COR-L47 (cell line): ENCODE measurements around the gene DHRS9.
"Not testable (repeated sequence)": the region's sequence is repeated elsewhere in the genome, so short reads cannot be mapped to it uniquely, and the experiment has no call there.

Experiments used
- DNase-seq: peaks from one replicate; lab custom pipeline; 2025; lab: John Stamatoyannopoulos, UW

Gene DHRS9

DNA sequence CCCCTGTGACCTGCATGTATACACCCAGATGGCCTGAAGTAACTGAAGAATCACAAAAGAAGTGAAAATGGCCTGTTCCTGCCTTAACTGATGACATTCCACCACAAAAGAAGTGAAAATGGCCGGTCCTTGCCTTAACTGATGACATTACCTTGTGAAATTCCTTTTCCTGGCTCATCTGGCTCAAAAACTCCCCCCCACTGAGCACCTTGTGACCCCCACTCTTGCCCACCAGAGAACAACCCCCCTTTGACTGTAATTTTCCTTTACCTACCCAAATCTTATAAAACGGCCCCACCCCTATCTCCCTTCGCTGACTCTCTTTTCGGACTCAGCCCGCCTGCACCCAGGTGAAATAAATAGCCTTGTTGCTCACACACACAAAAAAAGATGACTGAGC is 67.1 kb downstream of the DHRS9 start:
- not testable (repeated sequence) for DNase-seq

DNA sequence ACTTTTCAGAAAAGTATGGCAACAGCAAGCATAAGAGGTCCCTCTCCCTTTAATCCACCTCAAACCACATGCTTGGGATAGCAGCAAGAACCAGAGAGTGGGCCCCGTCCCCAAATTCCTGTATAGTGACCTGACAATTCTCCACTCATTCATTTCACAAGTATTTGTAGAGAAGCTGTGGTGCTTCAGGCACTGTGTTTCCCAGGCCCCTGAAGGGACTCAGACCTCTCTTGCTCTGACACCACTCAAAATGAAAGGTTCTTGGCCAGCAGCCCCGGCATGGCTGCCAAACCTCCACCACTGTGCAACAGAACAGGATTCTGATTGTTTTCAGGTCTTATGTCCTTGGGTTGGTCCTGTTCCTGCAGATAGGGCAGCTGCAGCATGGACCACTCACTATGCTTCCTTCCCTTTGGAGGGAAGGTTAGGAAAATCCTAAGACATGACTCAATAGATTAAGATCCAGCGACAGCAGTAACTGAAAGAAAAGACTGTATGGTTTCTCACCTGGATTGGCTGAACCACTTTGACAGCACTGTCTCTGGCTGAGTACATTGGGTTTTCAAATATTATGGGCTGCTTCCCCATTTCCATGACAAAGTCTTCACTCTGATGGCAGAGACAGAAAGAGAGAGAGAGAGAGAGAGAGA is 67.6 kb downstream of the DHRS9 start:
- no peak for DNase-seq

DNA sequence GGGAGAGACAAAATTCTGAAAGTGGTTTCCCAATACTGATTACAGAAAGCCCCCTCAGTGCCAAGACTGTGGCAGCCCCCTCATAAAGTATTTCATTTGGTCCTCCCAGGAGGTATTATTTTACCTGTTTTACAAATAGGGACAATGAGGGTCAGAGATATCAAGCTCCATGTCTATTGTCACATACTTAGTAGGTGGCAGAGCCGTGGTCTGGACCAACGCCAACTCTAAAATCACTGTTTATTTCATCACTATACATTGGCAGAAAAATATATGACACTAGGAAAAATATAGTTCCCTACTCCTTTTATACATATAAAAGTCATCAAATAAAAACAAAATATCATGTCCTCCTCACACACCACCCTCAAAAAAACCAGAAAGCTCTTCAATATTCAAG is 68.6 kb downstream of the DHRS9 start:
- DNase-seq = no peak

DNA sequence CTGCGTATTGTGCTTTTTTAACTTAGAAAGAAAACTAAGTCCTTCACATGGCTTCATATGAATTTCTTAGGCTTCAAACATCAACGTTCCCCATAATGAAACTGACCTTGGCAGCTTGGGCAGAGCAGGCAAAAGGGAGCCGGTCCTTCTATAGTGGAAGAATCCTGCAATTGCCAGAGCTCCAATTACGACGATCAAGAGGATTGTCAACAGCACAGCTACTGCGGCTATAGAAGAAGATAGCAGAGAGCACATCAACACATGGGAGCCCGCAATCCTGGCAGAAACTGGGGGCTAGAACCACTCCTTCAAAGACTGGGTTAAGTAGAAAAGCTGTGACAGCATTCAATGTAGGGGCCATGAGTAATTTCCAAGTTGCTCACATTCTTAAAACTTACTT is 69.8 kb downstream of the DHRS9 start:
- DNase-seq = no peak

DNA sequence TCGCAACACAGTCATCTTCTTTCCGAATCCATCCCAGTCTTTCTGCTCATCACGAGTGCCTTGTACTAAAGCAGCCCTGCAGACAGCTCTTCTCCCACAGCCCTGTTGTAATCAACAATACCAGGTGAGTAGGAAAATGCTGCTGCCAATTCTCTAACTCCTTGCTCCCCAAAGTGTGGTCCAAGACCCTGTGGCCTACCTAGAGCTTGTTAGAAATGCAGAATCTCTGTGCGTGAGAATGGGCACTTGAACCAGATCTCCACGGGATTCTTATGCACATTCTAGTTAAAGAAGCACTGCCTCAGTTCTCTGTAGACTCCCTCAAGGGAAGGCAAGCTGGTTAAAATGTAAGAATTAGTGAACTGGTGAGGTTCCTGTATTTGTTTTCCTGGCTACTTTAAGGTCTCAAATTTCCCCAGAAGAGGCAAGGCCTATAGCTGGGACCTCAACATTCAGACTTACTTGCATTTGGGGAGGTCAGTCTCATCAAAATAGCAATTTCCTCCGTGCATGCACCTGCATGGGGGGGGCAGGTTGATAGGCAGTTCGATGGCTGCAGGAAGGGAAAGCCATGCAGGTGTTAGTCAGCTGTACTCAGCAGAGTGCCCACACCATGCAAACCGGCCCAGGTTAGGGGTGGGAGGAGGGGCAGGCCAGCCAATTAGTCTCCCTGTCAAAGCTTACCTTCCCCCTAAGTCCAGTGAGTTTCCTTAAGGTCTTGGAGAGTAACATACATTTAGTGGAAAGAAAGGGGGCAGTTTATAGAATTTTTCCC is 70.8 kb downstream of the DHRS9 start:
- no peak for DNase-seq

DNA sequence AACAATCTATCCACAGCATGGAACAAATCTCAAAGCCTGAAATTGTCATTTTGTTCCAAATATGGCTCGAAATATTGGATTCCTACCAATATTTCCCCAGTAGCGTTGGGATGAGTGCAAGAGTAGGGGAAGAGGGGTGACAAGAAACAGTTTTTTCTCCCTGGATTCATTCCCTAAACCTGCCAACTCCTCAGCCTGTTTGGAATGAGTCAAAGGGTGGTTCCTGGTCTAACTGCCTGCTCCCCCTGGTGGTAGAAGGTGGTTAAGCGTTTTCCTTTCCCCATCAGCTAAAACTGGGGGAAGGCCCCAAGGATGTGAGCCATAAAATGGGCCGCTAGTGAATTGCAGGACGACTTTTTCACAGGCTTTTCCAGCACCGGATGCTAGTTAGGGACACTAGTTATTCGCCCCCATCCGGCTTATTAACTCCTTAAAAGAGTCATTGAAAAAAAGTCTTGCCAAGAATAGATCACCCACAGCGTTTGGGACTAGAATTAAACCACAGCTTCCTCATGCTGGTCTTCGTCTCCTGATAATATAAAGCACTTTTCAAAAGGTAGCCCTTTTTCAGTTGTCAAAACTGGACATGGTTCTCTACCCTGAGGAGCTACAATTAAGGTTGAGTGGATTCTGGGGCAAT is 72.5 kb downstream of the DHRS9 start:
- peak; percentile 26 for DNase-seq

DNA sequence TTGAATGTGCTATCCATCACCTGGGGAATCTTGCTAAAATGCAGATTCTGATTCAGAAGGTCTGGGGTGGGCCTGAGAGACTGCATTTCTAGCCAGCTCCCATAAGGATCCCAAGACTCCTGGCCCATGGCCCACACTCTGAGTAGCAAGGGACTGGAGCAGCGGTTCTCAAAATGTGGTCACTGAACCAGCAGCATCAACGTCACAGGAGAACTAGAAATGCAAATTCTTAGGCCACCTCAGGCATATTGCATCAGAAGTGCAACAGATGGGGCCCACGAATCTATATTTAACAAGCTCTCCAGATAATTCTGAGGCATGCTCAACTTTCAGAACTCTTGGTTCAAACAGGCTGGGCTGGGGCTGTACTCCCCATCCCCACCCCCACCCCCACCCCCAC is 74.6 kb downstream of the DHRS9 start:
- no peak for DNase-seq
